GM21367 (cell line): Measurements from ENCODE around the gene COX4I2.
"Not testable (repeated sequence)": the region's sequence is repeated elsewhere in the genome, so short reads cannot be mapped to it uniquely, and the experiment has no call there.

Experiments
- ATAC-seq: cut with Tn5 transposase; IDR thresholded peaks from one replicate; pipeline ENCODE4 v1.9.1; 2021; ENCODE audit not compliant: unreplicated experiment

COX4I2 gene

DNA sequence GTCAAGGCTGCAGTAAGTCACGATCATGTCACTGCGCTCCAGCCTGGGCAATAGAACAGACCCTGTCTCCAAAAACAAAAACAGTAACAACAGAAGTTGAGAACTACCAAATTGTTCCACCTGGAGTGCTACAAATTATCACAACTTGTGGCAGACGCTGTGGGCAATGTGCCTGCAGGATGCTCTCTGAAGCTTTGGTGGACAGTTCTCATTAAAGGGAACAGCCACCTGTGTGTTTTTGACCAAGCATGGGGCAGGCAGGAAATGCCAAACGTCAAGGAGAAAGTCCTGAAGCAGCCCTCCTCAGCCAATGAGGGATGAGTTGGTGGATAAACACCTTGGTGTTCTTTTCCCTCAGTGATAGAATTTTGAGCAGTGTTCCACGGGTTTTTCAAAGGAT is 15.8 kb downstream of the COX4I2 start:
- no peak for ATAC-seq

DNA sequence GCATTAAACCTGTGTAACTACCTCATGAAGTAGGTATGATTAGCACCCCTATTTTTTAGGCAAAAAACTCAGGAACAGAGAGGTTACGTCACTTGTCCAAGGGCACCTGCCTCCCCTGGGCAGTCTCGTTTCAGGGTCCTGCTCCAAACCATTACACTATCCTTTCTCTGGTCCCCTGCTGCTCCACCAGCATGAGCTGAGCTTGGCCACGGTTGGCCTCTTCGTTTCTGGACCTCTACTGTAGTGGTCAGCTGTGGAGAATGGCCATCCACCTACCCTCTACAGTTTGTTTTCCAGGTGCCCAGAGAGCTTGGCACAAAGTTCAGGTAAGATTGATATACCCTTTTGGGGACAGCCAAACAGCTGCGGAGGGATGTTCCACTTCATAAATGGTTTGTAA is 16.8 kb downstream of the COX4I2 start:
- no peak for ATAC-seq

DNA sequence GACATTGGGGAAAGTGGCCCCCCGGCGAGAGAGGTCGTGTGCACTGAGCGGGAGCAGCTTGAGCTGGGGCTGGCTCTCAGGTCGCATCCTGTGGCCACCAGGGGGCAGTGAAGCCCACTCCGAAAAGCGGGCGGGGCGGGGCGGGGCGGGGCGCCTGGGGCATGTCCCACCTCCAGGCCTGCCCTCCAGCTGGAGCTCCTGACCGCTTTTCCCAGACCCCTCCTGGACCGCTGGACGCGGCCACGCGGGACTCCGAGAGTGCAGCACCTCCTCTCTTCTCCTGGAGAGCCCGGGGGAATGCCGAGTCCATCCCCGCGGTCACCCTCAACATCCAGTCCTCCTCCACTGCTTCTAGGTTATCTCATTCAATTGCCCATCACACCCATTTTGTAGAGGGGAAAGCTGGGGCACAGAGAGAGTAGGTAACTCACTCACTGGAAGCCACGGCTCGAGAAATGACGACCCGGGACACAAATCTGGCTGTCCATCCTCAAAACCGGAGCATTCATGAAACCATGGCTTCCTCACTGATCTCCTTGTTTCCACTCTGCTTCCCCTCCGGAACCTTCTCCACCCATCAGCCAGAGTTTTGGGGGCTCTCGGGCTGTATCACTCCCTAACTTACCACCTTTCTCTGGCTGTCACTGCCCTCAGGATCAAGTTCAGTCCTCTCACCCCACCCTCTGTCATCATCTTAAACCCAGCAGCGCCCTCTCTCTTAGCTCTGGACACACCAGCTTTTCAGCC is 24.1 kb downstream of the COX4I2 start:
- ATAC-seq, result peak; percentile 57

DNA sequence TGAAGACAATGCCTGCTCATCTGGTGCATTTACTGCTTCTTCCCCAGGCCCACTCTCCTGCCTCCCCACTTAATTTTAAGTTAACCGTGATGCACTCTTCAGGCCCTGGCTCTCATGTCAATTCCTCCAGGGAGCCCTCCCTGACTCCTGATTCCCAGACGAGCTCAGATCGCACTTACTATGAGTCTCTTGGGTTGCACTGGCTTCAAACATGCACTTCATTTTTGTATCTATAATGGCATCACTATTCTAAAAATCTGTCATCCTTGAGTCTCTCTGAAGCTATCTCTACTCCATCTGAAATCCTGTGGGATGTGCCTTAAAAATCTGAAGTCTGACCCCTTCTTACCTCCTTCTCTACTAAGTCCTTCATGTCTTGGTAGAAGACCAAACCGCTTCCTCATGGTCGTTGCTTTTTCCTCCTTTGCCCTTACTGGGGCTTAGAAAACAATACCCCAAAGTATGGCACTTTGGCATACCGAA is 24.7 kb downstream of the COX4I2 start:
- no peak for ATAC-seq

GRCh38 chr20:31663524-31663837 is 25.8 kb downstream of the COX4I2 start:
- ATAC-seq, result no peak

- ATAC-seq, result no peak
Observed at GRCh38 chr20:31663838-31664695, 26.4 kb downstream of the COX4I2 start.

GRCh38 chr20:31664696-31665354 is 27.1 kb downstream of the COX4I2 start:
- no peak for ATAC-seq

GRCh38 chr20:31665753-31666152 is 28.0 kb downstream of the COX4I2 start:
- ATAC-seq, result no peak

DNA sequence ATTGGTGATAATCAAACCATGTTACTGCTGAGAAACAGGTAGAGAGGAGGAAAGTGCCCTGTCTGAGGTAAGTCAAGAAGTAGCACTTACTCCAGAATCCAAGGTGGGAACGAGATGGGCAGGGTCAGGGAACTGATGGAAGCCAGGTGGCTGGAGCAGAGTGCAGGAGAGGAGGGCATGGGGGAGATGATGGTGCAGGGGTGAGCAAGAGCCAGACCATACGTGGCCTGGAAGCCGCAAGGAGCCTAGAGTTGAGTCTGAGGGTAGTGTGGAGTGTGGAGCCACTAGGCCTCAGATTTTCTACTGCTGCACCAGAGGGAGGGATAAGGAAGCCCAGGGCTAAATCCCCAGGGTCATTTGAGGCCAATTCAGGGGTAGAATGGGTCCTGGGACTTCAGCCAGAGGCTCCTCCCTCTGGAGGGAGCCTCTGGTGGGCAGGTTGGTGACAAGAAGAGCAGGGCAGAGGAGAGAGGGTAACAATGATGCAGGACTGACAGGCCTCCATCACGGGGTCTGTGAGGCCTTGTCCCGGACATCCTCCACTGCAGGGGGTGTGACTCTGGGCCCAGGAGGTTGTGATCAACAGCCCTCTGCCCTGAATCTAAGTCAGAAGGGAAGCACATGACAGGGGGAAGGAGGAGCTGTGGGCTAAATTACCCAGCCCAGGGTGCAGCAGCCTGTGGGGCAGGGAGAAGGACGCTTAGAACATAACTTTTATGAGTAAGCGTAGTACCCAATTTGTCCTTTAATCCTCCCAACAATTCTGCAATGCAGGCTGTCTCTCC is 28.7 kb downstream of the COX4I2 start:
- ATAC-seq, result no peak

DNA sequence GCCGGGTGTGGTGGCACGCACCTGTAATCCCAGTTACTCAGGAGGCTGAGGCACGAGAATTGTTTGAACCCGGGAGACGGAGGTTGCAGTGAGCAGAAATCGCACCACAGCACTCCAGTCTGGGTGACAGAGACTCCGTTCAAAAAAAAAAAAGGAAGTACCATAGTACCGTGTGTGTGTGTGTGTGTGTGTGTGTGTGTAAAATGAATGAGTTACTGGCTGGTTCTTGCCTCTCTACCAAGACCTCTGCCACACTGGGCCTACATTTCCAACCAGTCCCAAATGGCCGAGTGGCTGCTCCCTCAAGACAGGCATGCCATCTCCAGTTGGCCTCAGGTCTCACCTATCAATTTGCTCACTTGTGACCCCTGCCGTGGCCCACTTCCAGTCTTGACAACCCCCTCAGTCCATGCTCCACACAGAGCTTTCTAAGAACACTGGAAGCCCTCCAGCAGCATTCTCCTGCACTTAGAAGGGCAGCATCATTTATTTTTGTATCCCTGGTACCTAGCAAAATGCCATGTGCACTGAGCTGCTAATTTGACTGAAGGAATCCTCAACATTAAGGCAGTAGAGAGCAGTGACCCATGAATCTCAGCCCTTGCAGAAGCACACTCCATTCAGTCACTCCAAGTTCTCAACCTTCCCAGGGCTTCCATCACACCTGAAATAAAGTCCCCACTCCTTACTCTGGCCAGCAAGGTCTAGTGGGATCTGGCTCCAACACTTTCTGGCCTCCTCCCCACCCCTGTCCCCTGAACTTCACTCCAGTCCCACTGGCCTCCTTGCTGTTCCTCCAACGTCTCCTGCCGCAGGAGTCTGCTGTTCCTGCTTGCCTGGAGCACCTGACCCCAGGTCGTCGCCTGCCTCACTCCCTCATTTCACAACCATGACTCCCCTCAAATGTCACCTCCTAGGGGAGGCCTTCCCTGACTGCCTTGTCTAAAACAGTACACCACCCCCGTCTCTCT is 29.9 kb downstream of the COX4I2 start:
- no peak for ATAC-seq

- not testable (repeated sequence) for ATAC-seq
Observed at GRCh38 chr20:31668944-31669343, 31.2 kb downstream of the COX4I2 start.

DNA sequence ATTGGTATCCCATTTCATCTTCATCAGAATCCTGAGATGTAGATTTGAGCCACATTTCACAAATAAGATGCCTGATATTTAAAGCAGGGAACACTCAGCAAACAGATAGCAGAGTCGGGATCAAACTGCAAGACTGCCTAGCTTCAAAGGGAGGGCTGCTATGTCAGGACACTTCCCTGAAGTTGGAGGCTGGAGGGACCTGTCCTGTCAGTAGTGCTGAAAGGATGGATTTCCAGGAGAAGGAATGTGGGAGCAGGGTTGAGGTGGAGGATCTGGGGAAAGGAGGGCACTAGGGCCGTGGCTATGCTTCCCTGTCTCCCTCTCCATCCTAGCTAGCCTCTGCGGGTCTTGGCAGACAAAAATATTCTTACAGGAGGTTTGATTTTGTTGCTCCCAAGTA is 32.2 kb downstream of the COX4I2 start:
- no peak for ATAC-seq

DNA sequence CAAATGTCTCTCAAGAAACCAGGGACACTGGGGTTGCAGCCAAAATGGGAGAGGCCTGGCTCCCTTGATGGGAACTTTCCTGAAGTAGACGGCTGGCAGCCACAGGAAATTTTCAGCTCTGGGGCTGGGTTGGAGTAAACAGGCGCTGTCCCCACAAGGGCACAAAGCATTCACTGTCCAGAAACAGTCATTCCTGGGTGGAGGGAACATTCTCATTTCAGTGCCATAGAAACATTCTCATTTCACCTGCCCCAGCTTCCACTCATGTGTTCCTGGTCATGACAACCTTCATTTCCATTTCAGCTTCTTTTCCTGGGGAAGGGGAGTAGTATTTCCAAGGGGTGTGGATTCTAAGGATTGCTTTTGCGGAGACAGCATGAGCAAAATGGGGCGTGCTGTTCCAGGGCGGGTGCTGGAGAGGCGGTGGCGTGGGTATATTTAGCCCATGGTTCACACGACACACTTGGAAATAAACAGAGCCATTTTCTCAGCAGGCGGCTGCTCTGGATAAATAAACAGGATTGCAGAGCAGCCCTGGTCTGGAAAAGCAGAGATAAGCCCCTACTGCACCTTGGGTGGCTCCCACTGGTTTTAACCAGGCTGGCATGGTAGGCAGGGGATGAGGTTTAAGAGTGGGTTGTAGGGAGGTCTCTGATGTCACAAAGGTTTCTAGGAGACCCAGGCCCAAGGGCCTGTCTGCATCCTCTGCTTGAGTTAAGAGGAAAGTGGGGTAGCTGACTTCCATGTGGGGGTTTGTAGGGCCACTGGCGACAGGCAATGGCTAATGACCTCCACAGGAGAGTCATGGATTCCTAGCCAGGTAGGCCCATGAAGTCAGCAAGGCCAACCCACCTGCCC is 32.9 kb downstream of the COX4I2 start:
- ATAC-seq, result no peak

GRCh38 chr20:31671324-31671723 is 33.6 kb downstream of the COX4I2 start:
- no peak for ATAC-seq

- ATAC-seq, result no peak
Observed at GRCh38 chr20:31673435-31673834, 35.7 kb downstream of the COX4I2 start.

DNA sequence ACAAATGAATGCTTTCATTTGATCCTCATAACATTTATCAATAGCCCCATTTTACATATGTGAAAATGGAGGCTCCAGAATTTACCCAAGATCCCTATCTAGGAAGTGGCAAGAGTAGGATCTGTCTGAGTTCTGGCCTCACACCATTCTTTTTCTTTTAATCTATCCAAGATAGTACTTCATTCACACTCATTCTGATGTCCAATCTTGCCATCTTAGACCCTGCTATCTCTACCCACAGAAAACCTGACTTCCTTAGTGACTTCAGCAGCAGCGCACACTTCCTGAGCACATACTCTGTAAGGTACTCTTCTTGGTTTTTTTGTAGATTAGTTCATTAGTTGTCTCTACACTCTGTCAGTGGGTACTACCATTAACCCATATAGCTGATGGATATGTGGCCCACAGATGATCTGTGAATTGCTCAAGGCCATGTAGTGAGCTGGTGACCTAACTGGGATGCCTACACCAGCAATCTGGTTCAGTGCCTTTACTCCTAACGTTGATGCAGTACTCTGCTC is 36.3 kb downstream of the COX4I2 start:
- no peak for ATAC-seq

DNA sequence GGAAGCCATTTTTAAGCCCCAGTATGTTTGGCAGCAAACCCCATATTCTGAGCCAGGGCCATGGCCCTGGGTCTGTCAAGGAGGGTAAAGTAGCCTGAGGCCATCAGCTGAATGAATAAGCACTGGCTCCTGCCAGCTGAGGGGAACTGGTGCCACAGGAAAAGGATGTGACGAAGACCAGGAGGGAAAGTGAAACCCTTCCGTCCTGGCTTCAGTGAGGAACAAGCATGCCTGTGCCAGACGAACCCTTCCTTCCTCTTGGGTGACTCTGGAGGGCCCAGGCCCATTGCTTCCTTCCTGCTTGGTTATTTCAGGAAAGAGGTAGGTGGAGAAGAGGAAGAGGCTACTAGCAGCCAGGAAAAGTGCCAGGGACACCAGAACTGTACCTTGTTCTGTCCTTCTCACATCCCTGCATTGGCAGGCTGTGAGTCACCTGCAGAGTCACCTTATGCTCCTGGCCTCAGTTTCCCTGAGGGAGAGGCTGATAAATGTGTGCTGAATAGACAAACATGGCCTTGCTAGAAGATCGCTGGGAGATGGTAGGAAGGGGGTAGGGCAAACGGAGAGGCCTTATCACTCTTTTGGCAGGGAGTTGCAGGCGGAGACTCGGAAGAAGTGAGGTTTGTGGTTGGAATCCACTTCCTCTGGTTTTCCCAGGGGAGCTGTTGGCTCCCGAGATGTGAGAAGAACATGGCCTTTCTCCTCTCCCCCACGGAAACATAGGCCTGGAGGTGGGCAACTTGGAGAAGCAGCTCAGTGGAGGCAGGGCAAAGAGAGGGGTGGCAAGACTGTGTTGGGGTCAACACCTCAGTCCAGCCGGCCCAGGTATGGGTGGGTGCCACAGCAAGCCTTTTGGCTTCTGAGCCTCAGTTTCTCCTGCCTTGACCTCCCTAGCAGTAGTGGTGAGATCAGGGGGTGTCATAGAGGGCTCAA is 37.4 kb downstream of the COX4I2 start:
- ATAC-seq, result peak; percentile 58
